Sigmoid colon (tissue), 7 donors: Measurements from ENCODE around the gene EML4. TPM values are rescaled to one million over a fixed set of nuclear protein-coding genes. Genes with fewer than 3 reads are reported as not detected.

Experiments used
- DNase-seq: peaks from one replicate; pipeline ENCODE4 v3.0.0-alpha.2; 2019
- H3K27ac ChIP-seq, 4 donors: fragments of 200-600 bp; sonication (generic); one replicate each; pipeline ENCODE4 v1.5.1; 2016 to 2019; ENCODE audit warnings: mild to moderate bottlenecking in 1 of 4
- H3K27me3 ChIP-seq, 3 donors: fragments of 200-600 bp; sonication (generic); one replicate each; pipeline ENCODE4 v1.5.1; 2019; ENCODE audit warnings: mild to moderate bottlenecking in 1 of 3
- H3K36me3 ChIP-seq, 4 donors: fragments of 200-600 bp; sonication (generic); one replicate each; pipeline ENCODE4 v1.5.1; 2016 to 2019
- H3K4me1 ChIP-seq, 4 donors: fragments of 200-600 bp; sonication (generic); one replicate each; pipeline ENCODE4 v1.5.1; 2017 to 2019
- H3K4me3 ChIP-seq, 4 donors: fragments of 200-600 bp; sonication (generic); one replicate each; pipeline ENCODE4 v1.5.1; 2017 to 2019; ENCODE audit warnings: mild to moderate bottlenecking in 2 of 4, moderate library complexity in 1 of 4
- H3K9me3 ChIP-seq, 4 donors: fragments of 200-600 bp in 3 of 4; sonication (generic) in 3 of 4; one replicate each; pipeline versions ENCODE4 v1.5.1 to v1.6.1; 2013 to 2019
- EP300 ChIP-seq, 4 donors: sonication (generic); formaldehyde crosslinking; IDR thresholded peaks; one replicate each; pipeline ENCODE4 v1.6.1; 2017; ENCODE audit warnings: antibody characterized with exemption in 4 of 4
- POLR2A ChIP-seq, 2 donors: fragments of 450-650 bp; IDR thresholded peaks; one replicate each; pipeline ENCODE4 v1.6.1; 2016; ENCODE audit warnings: antibody characterized with exemption in 2 of 2, mild to moderate bottlenecking in 2 of 2, moderate library complexity in 2 of 2
- POLR2AphosphoS5 ChIP-seq, 4 donors: sonication (generic); formaldehyde crosslinking; IDR thresholded peaks; one replicate each; pipeline ENCODE4 v1.6.1; 2017; ENCODE audit warnings: antibody characterized with exemption in 4 of 4
- WGBS, 2 donors: extraction: QIAGEN DNeasy Blood & Tissue Kit; methylation state at CpG; one replicate each; pipeline ENCODE4 v1.1.7; 2013; 5-methylcytosine and 5-hydroxymethylcytosine counted together
- intact Hi-C: fragments of 100-400 bp; cut with DNase I; formaldehyde crosslinking; loops from one replicate; pipeline ENCODE4 v1.15.1; 2023
- polyA plus RNA-seq, 3 donors: library from polyadenylated mRNA; stranded (reverse); fragments of 200-250 nt; gene quantifications; one replicate each; pipeline ENCODE4 v1.2.3, GENCODE V29; 2013
- total RNA-seq, 4 donors: library from RNA; depleted of rRNA; stranded (reverse); fragments of >200 nt; gene quantifications; one replicate each; pipeline ENCODE4 v1.1.0, GENCODE V29; 2016
- TF ChIP-seq, protein P1 (sequence below), 4 experiments: fragments of 450-650 bp in 3 of 4; fragments of 200-600 bp in 1 of 4; IDR thresholded peaks; one replicate each; pipeline ENCODE4 v1.5.1; 2016 to 2019; ENCODE audit warnings: antibody characterized with exemption in 4 of 4, mild to moderate bottlenecking in 3 of 4, moderate library complexity in 2 of 4
- donor health status: healthy with polysubstance abuse.
- donor health status: Bipolar disorder and iron deficiency.
- donor health status: healthy.

The EML4 gene
- total and polyA plus RNA-seq, 7 donors: 16.1 to 27.8 (median 17.8) TPM

DNA sequence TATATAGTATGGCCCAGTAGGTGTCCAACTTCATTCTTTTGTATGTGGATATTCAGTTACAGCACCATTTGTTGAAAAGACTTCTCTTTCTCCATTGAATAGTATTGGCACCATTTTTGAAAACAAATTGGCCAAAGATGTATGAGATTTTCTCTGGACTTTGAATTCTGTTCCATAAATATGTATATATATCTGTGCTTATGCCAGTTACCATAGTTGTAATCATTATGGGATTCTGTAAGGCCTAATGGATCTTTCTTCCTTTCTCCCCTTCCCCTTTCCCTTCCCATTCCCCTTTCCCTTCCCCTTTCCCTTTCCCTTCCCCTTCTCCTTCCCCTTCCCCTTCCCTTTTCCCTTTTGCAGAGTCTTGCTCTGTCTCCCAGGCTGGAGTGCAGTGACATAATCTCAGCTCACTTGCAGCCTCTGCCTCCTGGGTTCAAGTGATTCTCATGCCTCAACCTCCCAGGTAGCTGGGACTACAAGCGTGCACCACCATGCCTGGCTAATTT, 140.9 kb downstream of the EML4 start:
- Histone ChIP-seq H3K27me3 (no peaks in the 10 kb centered on the region), H3K36me3 (peaks cover 0 to 9% (median 0%) of the 10 kb centered on the region in 4 donors), H3K4me3 (no peak overlapping the region), H3K4me1 (no peaks in the 10 kb centered on the region), H3K9me3 (no peaks in the 10 kb centered on the region), H3K27ac (no peak overlapping the region)
- DNase-seq: no peak
- intact Hi-C loops: no loop called here
- TF ChIP-seq EP300 (IDR thresholded peaks at IDR 0.05) (no peak), POLR2A (IDR thresholded peaks at IDR 0.05) (no peak), POLR2AphosphoS5 (IDR thresholded peaks at IDR 0.05) (no peak)
- TF ChIP-seq, protein P1, sequence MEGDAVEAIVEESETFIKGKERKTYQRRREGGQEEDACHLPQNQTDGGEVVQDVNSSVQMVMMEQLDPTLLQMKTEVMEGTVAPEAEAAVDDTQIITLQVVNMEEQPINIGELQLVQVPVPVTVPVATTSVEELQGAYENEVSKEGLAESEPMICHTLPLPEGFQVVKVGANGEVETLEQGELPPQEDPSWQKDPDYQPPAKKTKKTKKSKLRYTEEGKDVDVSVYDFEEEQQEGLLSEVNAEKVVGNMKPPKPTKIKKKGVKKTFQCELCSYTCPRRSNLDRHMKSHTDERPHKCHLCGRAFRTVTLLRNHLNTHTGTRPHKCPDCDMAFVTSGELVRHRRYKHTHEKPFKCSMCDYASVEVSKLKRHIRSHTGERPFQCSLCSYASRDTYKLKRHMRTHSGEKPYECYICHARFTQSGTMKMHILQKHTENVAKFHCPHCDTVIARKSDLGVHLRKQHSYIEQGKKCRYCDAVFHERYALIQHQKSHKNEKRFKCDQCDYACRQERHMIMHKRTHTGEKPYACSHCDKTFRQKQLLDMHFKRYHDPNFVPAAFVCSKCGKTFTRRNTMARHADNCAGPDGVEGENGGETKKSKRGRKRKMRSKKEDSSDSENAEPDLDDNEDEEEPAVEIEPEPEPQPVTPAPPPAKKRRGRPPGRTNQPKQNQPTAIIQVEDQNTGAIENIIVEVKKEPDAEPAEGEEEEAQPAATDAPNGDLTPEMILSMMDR (IDR thresholded peaks at IDR 0.05): no peak
- 98 to 99% methylated on average over 1 of the region's 1 CpG for WGBS, 2 donors

DNA sequence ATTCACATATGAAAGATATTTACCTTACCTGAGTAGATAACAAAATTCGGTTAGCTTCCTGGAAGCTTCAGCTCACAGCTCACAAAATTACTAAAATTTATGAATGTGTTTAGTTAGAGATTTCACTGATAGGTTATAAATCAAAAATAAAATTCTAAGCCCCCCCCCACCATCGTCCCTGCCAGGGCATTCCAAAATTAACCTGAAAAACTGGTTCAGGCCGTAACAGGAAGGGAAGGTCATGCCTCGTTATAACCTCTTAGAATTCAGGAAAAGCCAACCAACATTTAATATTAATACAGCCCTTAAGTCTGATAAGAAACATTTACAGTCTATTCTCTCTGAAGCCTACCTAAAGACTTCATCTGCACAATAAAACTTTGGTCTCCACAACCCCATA, 143.0 kb downstream of the EML4 start:
- TF ChIP-seq POLR2A (IDR thresholded peaks at IDR 0.05): no peak
- TF ChIP-seq, protein P1 (IDR thresholded peaks at IDR 0.05): no peak
- no peak for TF ChIP-seq EP300 (IDR thresholded peaks at IDR 0.05)
- TF ChIP-seq POLR2AphosphoS5 (IDR thresholded peaks at IDR 0.05): no peak
- peaks cover 0 to 19% (median 2%) of the 10 kb centered on the region in 4 donors for H3K36me3 ChIP-seq
- DNase-seq: no peak
- H3K9me3 ChIP-seq: no peaks in the 10 kb centered on the region
- no peak overlapping the region for H3K27ac ChIP-seq
- H3K4me3 ChIP-seq: no peak overlapping the region
- no peaks in the 10 kb centered on the region for H3K4me1 ChIP-seq
- 22 to 67% methylated on average over 4 of the region's 4 CpGs for WGBS, 2 donors
- no peaks in the 10 kb centered on the region for H3K27me3 ChIP-seq
- intact Hi-C loops: no loop called here

DNA sequence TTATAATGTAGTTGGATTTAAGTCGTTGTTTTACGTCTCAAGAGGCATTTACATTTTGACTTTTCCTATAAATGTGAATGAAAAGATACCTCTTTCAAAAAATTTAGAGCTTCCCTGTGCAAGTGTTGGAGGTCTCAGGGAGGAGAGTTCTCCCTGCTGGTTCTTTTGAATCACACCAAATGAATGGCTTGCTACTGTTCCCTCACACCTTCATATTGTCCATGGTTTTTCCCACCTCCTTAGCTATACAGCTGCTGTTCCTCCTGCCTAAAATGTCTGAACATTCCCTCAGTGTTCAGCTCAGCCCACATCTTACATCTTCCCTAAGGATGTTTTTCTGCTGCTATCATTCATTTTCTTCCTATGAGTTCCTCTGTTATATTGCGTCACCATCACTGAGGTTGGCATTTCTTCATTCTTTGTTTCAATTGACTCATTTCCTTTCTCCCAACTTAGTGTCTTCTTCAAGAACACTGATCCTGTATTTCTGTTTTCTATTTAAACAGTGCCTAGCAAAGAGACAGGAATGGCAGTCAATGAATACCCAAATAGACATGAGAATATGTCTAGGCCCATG, 145.8 kb downstream of the EML4 start:
- no peak for DNase-seq
- intact Hi-C loops: no loop called here
- WGBS, 2 donors: 92 to 96% methylated on average over 3 of the region's 3 CpGs
- no peaks in the 10 kb centered on the region for H3K27me3 ChIP-seq
- H3K36me3 ChIP-seq: peaks cover 0 to 27% (median 4%) of the 10 kb centered on the region in 4 donors
- H3K27ac ChIP-seq: no peak overlapping the region
- no peak overlapping the region for H3K4me3 ChIP-seq
- no peaks in the 10 kb centered on the region for H3K9me3 ChIP-seq
- no peaks in the 10 kb centered on the region for H3K4me1 ChIP-seq
- no peak for TF ChIP-seq POLR2A (IDR thresholded peaks at IDR 0.05)
- no peak for TF ChIP-seq EP300 (IDR thresholded peaks at IDR 0.05)
- no peak for TF ChIP-seq POLR2AphosphoS5 (IDR thresholded peaks at IDR 0.05)
- TF ChIP-seq, protein P1 (IDR thresholded peaks at IDR 0.05): no peak

GRCh38 chr2:42315844-42316470, 146.8 kb downstream of the EML4 start:
- H3K36me3 ChIP-seq: peaks cover 0 to 37% (median 4%) of the 10 kb centered on the region in 4 donors
- no peak overlapping the region for H3K27ac ChIP-seq
- no peaks in the 10 kb centered on the region for H3K9me3 ChIP-seq
- WGBS, 2 donors: 97% methylated on average over 6 of the region's 6 CpGs
- intact Hi-C loops: no loop called here
- H3K4me1 ChIP-seq: no peaks in the 10 kb centered on the region
- TF ChIP-seq POLR2A (IDR thresholded peaks at IDR 0.05) (no peak), EP300 (IDR thresholded peaks at IDR 0.05) (no peak), POLR2AphosphoS5 (IDR thresholded peaks at IDR 0.05) (no peak)
- TF ChIP-seq, protein P1 (IDR thresholded peaks at IDR 0.05): no peak
- H3K27me3 ChIP-seq: no peaks in the 10 kb centered on the region
- no peak for DNase-seq
- no peak overlapping the region for H3K4me3 ChIP-seq
